ENCODE results near the gene ZNF277.

Gene ZNF277, protein sequence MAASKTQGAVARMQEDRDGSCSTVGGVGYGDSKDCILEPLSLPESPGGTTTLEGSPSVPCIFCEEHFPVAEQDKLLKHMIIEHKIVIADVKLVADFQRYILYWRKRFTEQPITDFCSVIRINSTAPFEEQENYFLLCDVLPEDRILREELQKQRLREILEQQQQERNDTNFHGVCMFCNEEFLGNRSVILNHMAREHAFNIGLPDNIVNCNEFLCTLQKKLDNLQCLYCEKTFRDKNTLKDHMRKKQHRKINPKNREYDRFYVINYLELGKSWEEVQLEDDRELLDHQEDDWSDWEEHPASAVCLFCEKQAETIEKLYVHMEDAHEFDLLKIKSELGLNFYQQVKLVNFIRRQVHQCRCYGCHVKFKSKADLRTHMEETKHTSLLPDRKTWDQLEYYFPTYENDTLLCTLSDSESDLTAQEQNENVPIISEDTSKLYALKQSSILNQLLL

DNA sequence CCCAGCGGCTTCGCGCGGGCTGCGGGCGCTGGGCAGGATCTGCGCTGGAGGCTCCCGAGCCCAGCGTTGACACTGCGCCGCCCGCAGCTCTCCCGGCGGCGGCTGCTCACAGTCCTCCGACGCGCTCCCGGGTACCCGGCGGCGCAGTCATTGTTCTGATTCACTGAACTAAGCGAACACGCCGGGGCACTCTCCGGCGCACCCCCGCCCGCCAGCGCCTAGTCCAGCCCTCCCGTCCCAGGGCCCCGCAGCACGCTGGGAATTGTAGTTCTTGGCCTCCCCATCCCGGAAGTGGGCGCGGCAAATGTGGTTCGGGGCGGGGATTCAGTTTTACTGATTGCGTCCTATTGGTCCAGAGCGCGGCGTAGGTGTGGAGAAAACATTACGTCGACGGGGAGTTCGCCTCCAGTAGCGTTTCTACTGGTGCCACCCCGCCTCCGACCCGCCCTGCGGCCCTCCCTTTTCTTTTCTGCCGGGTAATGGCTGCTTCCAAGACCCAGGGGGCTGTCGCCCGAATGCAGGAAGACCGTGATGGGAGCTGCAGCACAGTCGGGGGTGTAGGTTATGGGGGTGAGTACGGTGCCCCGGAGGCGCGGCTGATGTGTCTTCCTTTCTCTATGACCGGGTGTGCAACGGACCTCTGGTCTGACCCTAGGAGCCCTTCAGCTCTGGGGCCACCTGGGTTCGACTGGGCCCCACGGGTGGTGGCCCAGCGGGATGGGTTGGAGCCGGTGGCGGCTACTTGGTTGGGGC lies at the start of gene ZNF277, which contains the start of gene DOCK4:
TSS of gene ZNF277 (plus strand) at position 458 of the 753 bp plus-strand sequence. CDS start at position 480, 22 bp downstream.
TSS of gene DOCK4 (minus strand) at position 162 of the 753 bp plus-strand sequence. CDS start 261 bp downstream, outside the sequence.
- DNase-seq (ENCODE audit: low read depth in 2 of 2) = peak; percentile 98

DNA sequence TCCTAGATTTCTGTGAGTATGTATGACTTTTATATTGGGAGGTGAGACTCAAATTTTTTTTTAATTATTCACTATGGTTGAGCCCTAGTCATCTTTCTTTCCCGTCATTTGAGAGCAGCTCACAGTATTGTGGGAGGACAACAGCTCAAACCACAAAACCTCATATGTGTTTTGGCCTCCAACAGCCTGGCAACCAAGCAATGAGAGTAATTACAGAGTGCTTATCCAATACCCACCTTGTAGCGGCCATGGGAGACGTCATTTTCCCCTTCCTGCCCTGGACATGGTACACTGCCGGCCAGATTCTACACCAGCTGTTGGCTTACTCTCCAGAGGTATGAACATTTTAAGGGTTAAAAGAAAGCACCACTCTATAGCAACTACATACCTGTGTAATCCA lies 49.4 kb upstream of the ZNF277 start:
- peak; percentile 54 to 63 for DNase-seq (ENCODE audit: low read depth in 2 of 2)

DNA sequence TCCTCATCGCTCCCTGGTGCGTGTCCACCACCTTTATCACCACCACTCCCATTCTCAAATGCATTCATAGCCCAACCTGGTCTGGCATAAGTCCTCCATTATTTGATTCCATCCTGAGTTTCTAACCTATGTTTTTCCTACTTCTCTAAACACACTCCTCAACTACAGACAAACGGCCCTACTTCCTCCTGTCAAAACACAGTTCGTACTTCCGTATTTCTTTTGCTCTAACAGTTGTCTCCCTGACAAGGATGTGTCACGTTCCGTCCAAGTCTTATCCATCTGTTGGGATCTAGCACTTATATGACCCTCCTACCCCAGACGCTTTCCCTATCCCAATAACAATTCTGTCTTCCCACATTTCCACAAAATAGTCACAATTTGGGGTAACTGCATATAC lies 47.1 kb upstream of the ZNF277 start:
- DNase-seq (ENCODE audit: low read depth in 2 of 2) = no peak

DNA sequence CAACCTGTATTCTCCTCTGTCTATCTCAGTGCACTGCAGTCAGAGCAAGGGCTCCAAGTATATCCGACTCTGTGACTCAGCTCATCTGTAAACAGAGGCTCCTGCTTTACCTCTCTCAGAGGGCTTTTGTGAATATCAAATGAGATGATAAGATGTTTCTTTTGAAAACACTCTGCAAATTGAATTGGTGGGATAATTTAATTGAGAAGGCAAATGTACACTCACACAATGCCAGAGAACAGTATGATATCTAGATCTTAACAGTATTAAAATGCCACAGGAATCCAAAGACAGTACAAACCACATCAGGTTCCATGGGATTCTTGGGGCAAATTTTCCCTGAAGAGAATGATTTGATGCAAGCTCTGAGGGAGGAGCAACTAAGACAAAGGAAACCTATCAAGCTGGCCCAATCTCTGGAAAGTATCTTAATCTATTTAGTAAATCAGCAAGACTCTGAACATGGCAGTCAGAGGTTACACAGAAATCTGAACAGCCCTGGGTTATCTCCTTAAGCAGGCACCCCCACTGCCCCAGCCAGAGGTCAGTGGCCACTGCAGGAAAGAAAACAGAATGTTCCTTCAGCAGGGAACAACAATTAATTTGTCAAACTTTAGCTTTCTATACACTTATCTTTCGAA lies 46.2 kb upstream of the ZNF277 start:
- no peak for DNase-seq (ENCODE audit: low read depth in 2 of 2)

DNA sequence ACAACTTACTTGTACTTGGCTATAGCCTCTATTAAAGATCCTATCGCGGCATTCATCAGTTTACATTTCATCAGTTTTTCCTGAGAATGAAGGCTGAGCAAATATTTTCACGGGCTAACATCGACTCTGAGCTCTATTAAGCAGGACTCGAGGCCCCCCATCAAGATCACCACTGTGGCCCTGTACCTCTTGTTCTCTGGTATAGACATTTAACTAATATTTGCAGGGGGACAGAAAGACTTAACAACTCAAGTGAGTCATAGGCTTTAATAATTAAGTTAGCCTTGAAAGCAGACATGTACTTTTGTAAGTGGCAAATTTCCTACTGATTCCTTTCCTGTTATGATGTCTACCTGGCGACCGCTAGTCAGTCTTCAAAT lies 45.7 kb upstream of the ZNF277 start:
- no peak for DNase-seq (ENCODE audit: low read depth in 2 of 2)

DNA sequence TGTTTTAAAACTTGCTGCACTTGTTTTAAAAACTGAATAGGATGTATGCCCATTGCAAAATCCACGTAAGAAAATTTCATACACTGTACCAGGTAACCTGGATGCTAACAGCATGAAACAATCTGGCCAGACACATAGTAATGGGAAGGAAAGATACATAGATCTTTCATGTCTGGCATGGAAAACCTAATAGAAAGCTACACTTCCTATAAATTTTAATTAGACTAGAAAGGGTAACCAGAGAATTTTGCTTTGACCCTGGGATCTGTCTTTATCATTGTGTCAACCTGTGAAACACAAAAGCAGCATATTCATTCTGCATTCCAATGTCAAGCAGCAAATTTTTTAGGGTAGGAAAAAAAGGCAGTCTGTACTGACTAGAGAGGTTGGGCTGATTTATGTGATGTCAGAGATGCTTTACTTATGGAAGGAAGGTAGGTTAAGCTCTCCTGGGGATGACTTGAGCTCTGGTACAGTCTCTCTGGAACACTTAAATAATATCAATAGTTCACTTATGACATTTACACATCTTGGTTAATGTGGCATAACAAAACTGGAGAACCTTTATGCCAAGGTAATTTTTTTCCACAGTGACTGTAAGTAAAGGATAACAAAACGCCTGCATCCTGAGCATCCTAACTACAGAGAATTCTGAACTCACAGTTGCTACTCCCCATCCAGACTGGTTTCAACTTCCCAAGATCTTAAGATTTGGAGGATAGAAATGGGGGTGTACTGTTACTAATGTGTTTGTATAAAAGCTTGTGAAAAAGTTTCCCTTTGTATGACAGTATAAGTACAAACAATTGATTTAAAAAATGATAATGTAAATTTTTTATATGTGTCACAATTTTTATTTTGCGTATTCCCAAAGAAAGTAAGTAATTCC lies 45.0 kb upstream of the ZNF277 start:
- no peak for DNase-seq (ENCODE audit: low read depth in 2 of 2)

DNA sequence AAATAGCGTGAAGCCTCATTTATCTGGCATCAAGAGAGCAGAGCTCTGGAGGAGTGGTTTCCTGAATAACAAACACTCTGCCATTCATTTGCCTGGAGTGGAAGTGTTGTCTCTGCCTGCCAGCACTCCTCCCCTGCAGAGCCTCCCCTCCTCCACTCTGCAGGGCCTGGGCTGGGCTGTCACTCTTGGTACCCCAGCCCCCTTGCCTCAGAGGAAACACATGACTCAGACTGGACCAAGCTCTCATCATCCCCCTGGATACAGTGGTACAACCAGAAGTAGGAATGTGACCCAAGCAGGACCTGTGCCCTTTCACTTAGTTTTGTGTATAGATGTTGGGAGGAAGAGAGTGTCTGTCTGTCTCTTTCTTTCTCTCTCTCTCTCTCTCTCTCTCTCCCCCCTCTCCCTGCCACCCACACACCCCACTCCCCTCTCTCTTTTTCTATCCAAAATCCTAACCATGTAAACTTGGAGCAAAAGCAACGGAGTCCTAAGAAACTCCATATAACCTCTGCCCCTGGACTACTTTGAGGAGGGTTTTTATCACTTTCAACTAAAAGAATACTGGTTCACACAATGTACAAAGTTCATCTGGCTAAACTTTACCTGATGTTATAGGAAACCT lies 44.2 kb upstream of the ZNF277 start:
- no peak for DNase-seq (ENCODE audit: low read depth in 2 of 2)

DNA sequence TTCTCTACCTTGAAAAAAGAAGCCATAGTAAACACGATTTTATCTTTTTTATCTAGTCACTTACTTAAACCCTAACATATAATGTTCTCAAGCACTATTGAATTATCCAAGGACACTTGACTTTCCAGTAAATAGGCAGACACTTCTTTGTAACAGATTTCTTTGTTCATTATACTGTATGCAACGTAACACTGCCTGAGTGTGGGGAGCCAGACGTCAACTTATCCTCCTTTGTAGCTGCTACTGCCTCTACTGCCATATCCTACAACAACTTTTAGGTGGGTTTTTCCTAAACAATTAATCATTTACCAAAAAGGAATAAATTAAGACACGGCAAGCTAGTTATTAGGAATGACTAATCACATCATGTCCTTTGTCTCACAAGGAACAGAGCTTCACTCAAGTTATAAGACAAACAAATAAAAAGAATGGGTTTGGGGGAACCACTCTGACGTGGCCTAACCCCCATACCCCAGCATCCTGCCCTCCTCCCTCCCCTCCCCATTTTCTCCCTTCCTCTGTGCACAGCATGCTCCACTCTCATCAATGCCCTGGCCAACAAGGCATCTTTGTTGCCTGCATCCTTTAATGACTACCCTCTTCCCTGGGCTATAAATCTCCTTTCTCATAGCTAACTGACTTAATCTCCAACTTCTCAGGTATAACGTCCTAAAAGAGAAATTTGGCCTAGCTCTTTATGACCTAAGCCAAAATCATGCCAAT lies 43.5 kb upstream of the ZNF277 start:
- no peak for DNase-seq (ENCODE audit: low read depth in 2 of 2)

DNA sequence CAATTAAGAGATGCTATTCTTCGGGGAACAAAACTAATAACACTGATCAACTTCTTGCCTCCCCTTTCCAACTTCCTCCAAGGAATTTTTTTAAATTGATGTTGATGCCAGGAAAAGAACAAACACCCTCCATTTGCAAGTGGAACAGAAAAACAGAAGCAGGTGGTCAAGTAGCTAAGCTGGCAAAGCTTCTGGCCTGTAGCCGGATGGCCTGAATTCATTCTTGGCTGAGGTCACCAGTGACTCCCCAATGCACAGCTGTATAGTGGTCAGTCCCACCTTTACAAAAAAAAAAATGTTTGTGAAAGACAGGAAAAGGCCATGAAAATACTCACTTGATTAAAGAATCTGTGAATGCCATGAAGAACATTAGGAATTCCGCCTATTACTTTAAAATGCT lies 39.3 kb upstream of the ZNF277 start:
- DNase-seq (ENCODE audit: low read depth in 2 of 2) = no peak

DNA sequence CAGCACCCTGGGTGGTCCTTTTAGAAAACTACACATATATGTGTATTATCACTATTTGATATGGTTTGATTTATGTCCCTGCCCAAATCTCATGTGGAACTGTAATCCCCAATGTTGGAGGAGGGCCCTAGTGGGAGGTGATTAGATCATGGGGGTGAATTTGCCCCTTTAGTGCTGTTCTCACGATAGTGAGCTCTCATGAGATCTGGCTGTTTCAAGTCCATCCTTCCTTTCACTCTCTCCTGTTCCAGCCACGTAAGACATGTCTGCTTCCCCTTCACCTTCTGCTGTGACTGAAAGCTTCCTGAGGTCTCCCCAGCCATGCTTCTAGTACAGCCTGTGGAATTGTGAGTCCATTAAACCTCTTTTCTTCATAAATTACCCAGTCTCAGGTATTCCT lies 37.6 kb upstream of the ZNF277 start:
- DNase-seq (ENCODE audit: low read depth in 2 of 2) = no peak

DNA sequence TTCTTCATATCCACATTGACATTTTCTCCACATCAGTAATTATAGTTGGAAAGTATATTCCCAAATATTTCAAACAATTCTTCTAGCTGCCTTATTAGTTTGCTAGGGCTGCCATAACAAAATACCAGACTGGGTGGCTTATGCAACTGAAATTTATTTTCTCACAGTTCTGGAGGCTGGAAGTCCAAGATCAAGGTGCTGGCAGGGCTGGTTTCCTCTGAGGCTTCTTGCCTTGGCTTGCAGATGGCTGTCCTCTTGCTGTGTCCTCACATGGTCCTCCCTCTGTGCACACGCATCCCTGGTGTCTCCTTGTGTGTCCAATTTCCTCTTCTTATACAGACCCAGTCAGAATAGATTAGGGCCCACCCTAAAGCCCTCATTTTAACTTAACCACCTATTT lies 34.8 kb upstream of the ZNF277 start:
- no peak for DNase-seq (ENCODE audit: low read depth in 2 of 2)

DNA sequence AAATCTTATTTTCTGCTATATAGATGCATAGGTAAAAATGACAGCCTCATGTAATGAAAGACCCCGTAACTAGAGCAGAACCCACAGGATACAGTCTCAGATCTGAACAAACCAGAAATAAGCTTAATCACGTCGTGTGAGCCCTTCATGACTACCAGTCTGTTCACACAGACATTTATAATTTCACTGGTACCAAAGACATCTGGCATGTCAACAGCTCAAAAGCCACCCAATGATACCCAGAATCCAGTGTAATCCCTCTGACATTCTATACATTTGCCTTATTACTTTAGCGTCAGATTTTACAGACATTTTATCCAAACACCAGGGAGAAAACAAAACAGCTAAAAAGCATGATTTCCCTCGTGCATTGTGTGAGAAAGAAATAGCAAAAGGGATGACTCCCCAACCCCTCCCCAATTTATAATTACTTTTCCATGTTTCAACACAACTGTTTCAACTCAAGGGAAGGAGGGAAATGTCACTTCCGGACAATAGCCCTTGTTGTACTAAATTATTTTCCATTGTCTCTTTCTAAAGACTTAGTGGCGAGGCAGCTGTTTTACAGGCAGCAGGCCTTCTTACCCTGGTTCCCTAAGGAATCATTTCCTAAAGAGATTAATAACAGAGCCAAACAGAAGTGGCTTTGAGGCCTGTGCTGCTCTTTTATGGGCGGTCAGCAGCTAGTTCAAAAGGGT lies 33.5 kb upstream of the ZNF277 start:
- DNase-seq (ENCODE audit: low read depth in 2 of 2) = no peak

DNA sequence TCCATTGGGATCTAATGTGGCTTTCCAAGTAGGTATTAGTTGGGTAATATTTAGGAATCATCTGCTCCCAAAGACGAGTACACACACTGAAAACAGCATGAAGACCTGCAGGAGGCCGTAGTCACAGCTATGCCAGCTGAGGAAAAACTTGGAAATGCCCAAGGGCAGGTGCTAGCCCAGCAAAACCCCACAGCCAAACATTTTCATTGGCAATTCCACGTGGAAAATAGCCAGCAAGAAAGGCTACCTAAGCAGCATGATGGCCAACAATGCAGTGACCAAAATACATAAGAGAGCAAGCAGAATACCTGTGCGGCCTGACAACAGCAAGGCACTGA lies 33.0 kb upstream of the ZNF277 start:
- no peak for DNase-seq (ENCODE audit: low read depth in 2 of 2)

DNA sequence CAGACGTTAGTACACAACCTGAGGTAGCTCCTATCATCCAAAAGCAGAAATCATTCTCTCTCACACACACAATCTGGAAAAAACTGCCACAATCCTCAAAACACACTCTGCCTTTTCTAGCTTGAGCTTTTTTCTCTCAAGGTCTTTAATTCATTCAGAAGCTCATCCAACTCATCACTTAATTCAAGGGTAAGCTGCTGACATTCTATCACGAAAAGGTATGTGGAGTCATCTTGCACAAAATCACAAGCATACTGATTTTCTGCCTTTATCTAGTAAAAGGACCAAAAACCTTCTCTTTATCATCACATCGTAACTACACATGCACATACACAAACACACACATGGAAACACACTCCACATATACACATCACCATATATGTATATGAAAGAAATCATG lies 32.3 kb upstream of the ZNF277 start:
- DNase-seq (ENCODE audit: low read depth in 2 of 2) = no peak

DNA sequence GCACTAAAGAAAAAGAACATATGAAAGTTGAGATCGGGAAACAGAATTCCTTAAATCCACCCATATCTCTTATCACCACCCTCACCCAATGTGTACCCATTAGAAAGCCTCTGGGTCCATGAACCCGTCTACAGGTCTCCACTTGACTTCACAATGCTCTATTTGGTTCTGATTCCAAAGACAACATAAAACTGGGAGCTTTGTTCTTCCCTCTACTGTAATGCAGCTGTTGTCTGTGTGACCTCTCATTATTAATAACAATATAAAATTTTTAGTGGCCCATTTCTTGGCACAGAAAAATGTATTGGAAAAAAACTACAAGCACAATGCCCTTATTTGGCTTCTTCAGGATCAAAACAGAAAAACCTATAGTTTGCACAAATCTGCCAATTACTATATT lies 30.3 kb upstream of the ZNF277 start:
- DNase-seq (ENCODE audit: low read depth in 2 of 2) = no peak

DNA sequence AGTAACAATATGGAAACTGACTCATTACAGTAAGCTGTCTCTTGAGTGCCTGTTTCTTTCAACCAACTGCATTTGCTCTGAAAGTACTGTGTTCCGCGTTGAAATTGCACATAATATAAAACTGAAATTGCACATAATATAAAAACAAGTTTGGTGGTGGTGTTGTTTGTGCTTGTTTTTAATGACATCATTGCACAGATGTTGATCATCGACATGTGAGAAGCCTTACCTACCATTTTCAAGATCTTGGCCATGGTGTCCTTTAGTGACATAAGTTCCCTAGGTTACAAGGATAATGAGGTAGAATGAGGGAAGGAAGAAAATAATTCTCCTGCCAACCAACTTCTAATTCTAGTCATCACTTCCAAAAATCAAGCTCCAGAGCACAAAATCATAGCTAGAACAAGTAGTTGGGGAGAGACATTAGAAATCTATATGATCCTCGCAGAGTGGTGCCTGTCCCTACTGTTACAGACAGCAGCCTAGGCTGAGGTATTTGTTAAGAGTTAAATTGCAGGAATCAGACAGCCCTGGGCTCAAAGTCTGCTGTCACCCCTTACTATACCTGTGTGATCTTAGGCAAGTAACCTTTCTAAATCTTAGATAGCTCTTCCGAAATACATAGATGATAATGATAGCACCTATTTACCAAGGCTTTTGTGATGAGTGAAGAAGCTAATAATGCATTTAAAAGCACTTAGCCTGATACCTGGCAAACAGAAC lies 29.6 kb upstream of the ZNF277 start:
- no peak for DNase-seq (ENCODE audit: low read depth in 2 of 2)

DNA sequence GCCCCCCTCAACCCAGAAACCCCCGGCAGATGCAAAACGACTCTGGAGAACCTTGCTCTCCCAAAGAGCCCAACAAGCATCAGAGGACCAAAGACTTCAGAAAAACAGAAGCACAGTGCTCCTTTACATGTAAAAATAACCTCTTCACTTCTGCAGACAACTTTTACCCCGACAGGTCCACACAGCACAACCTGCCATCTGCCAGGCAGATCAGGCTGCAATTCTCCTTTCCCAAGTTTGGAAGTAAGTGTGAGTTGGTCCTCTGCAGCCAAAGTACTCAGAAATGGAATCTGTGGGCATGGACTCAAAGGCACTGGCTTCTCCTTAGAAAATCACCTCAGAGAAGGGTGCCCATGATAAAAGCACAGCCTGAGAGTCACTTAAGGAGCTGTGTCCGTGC lies 26.3 kb upstream of the ZNF277 start:
- no peak for DNase-seq (ENCODE audit: low read depth in 2 of 2)

DNA sequence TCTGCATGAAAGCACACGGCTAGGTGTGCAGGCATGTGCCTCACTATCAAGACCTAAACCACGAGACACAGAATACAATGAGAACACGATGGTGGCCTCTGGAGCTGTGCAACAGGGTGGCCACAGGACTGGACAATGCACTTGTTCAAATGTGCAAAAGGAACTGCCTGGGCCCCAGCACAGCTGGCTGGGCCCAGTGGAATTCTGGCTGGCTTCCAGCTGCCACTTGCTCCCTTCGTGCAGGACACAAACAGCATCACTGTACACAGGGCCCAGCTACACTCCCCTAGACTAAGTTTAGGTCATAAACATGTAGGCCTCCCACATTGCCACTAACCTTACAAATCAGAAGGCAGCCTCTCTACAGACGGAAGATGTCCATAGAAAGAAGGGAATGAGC lies 23.7 kb upstream of the ZNF277 start:
- no peak for DNase-seq (ENCODE audit: low read depth in 2 of 2)

DNA sequence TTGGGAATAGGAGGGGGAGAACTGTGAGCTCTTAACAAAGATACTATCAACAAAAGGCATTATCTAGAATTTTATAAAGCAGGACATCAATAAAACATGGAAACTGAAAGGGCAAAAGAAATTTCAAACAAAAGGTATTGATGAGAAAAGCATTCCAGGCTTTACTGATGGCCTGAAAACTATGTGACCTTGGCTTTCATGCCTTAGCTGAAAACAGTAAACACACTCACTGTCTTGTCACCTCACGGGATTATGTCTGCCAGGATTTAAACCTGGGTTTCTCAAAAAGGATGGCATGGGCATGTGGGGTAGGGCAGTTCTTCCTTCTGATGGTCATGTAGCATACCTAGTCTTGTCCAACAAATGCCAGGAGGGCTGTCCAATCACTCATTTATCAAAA lies 23.2 kb upstream of the ZNF277 start:
- DNase-seq (ENCODE audit: low read depth in 2 of 2) = no peak
